Measurements from ENCODE around the gene CDK11A. TPM values are rescaled to one million over a fixed set of nuclear protein-coding genes. Genes with fewer than 3 reads are reported as not detected.
A peak's percentile ranks its signal among the peaks of the same experiment; 100 is the strongest.

The CDK11A gene
- polyA plus RNA-seq, 3 donors, result 4.4 to 80.1 (median 13.3) TPM

- peak overlapping the region in 1 of 2 donors; percentile 55 for H3K27ac ChIP-seq (ENCODE audit: low read depth in 1 of 2, low read length in 2 of 2)
- no peak for TF ChIP-seq CTCF (IDR thresholded peaks at IDR 0.05)
- H2AFZ ChIP-seq (ENCODE audit: insufficient read depth, low read depth, low read length, poor library complexity, severe bottlenecking), result no peak overlapping the region
- H3K27me3 Mint-ChIP-seq (ENCODE audit: low read depth in 3 of 3), result no peaks in the 10 kb centered on the region
- H3K9me3 Mint-ChIP-seq, result peaks cover 0 to 8% (median 0%) of the 10 kb centered on the region in 7 donors
- H3K9me3 ChIP-seq (replicated peaks in 1 of 2; ENCODE audit: control insufficient read depth in 1 of 2, insufficient read depth in 1 of 2, low read length in 2 of 2), result peaks cover 0 to 3% of the 10 kb centered on the region in 2 donors
- H3K4me2 ChIP-seq (replicated peaks; ENCODE audit: extremely low read depth, low read length, poor library complexity, severe bottlenecking), result no peak overlapping the region
- no peak overlapping the region for H3K9ac ChIP-seq (ENCODE audit: insufficient read depth, low read length, poor library complexity, severe bottlenecking)
- peak overlapping the region; percentile 24 to 78 (median 65) for H3K27ac Mint-ChIP-seq
- no peak overlapping the region for H3K4me3 Mint-ChIP-seq
- H3K27me3 ChIP-seq (ENCODE audit: control insufficient read depth in 2 of 2, insufficient read depth in 2 of 2, low read length in 2 of 2), result no peaks in the 10 kb centered on the region
- H3K4me1 Mint-ChIP-seq, result peaks cover 53% of the 10 kb centered on the region
- no peak for DNase-seq
- 100% methylated on average over 1 of the region's 7 CpGs for WGBS (ENCODE audit: insufficient coverage)
- H3K79me2 ChIP-seq (ENCODE audit: insufficient read depth, low read length), result peaks cover 100% of the 10 kb centered on the region
- no peak overlapping the region for H3K4me3 ChIP-seq (replicated peaks in 1 of 3; ENCODE audit: low read depth in 2 of 3, low read length in 3 of 3)
- peaks cover 58 to 86% of the 10 kb centered on the region in 2 donors for H3K36me3 ChIP-seq (replicated peaks in 1 of 2; ENCODE audit: control insufficient read depth in 1 of 2, insufficient read depth in 2 of 2, low read length in 2 of 2)
- peaks cover 37 to 52% of the 10 kb centered on the region in 2 donors for H3K4me1 ChIP-seq (ENCODE audit: control insufficient read depth in 1 of 2, insufficient read depth in 2 of 2, low read length in 2 of 2)
- H3K36me3 Mint-ChIP-seq, result peaks cover 63 to 87% of the 10 kb centered on the region in 2 donors
- H4K20me1 ChIP-seq (ENCODE audit: insufficient read depth, low read length), result peaks cover 100% of the 10 kb centered on the region
- intact Hi-C loops (cut with micrococcal nuclease), result no loop called here
Observed at GRCh38 chr1:1768249-1768992, 44.3 kb upstream of the CDK11A start.

- Histone ChIP-seq H3K79me2 (ENCODE audit: insufficient read depth, low read length) (peaks cover 100% of the 10 kb centered on the region), H3K9ac (ENCODE audit: insufficient read depth, low read length, poor library complexity, severe bottlenecking) (no peak overlapping the region), H3K4me3 (replicated peaks in 1 of 3; ENCODE audit: low read depth in 2 of 3, low read length in 3 of 3) (no peak overlapping the region), H3K36me3 (replicated peaks in 1 of 2; ENCODE audit: control insufficient read depth in 1 of 2, insufficient read depth in 2 of 2, low read length in 2 of 2) (peaks cover 77 to 92% of the 10 kb centered on the region in 2 donors), H3K27ac (ENCODE audit: low read depth in 1 of 2, low read length in 2 of 2) (peak overlapping the region; percentile 51 to 75), H4K20me1 (ENCODE audit: insufficient read depth, low read length) (peaks cover 100% of the 10 kb centered on the region), H3K4me1 (ENCODE audit: control insufficient read depth in 1 of 2, insufficient read depth in 2 of 2, low read length in 2 of 2) (peaks cover 37 to 52% of the 10 kb centered on the region in 2 donors), H3K9me3 (replicated peaks in 1 of 2; ENCODE audit: control insufficient read depth in 1 of 2, insufficient read depth in 1 of 2, low read length in 2 of 2) (no peaks in the 10 kb centered on the region), H3K27me3 (ENCODE audit: control insufficient read depth in 2 of 2, insufficient read depth in 2 of 2, low read length in 2 of 2) (no peaks in the 10 kb centered on the region), H2AFZ (ENCODE audit: insufficient read depth, low read depth, low read length, poor library complexity, severe bottlenecking) (no peak overlapping the region), H3K4me2 (replicated peaks; ENCODE audit: extremely low read depth, low read length, poor library complexity, severe bottlenecking) (peak overlapping the region; percentile 4)
- no peak for TF ChIP-seq CTCF (IDR thresholded peaks at IDR 0.05)
- Mint-ChIP-seq H3K36me3 (peaks cover 68 to 96% of the 10 kb centered on the region in 2 donors), H3K4me3 (peak overlapping the region in 1 of 2 donors; percentile 30), H3K27me3 (ENCODE audit: low read depth in 3 of 3) (peaks cover 0 to 2% (median 0%) of the 10 kb centered on the region in 3 donors), H3K4me1 (peaks cover 44% of the 10 kb centered on the region), H3K27ac (peak overlapping the region; percentile 82 to 95 (median 87)), H3K9me3 (peaks cover 0 to under 1% (median 0%) of the 10 kb centered on the region in 7 donors)
- DNase-seq, result peak in 2 of 3 donors; percentile 52 to 56
- intact Hi-C loops (cut with micrococcal nuclease), result loop anchor here (2.0 to 5.0 kb wide), 3 partner anchors 14 to 142 kb away; partner anchors contain the start of gene NADK (in 1 of the 2)
- WGBS (ENCODE audit: insufficient coverage), result 39% methylated on average over 15 of the region's 23 CpGs
Observed at GRCh38 chr1:1764876-1765470, 40.8 kb upstream of the CDK11A start.

Measured in CD14-positive monocyte (primary cell).